Measurements from ENCODE around the gene RBM5. TPM values are rescaled to one million over a fixed set of nuclear protein-coding genes. Genes with fewer than 3 reads are reported as not detected.

Gene RBM5
- total and polyA plus RNA-seq, 2 experiments from 2014 or later = 44.9 to 111 TPM

- TF ChIP-seq REST (IDR thresholded peaks at IDR 0.05; ENCODE audit: unreplicated experiment) (no peak), ZNF331 (CRISPR knock-in tag; IDR thresholded peaks at IDR 0.05; ENCODE audit: low read depth) (no peak), ZNF462 (CRISPR knock-in tag; IDR thresholded peaks at IDR 0.05) (no peak), EZH2 (IDR thresholded peaks at IDR 0.05; ENCODE audit: low read depth, unreplicated experiment) (no peak), STAT1 (IDR thresholded peaks at IDR 0.05; ENCODE audit: unreplicated experiment) (no peak), JUNB (IDR thresholded peaks at IDR 0.05; ENCODE audit: unreplicated experiment) (no peak), EZH2phosphoT487 (IDR thresholded peaks at IDR 0.05; ENCODE audit: unreplicated experiment) (no peak), ETS1 (IDR thresholded peaks at IDR 0.05) (no peak), CREB1 (CRISPR knock-in tag; IDR thresholded peaks at IDR 0.05; ENCODE audit: low read depth) (no peak), ZNF114 (CRISPR knock-in tag; IDR thresholded peaks at IDR 0.05) (no peak), CTCF (conservative IDR thresholded peaks at IDR 0.05; ENCODE audit: low read depth in 2 of 2) (no peak), NANOG (IDR thresholded peaks at IDR 0.05; ENCODE audit: borderline replicate concordance) (no peak), POLR2AphosphoS5 (IDR thresholded peaks at IDR 0.05; ENCODE audit: low read depth) (no peak)
- Histone ChIP-seq H3K9me2 (ENCODE audit: insufficient read depth) (no peaks in the 10 kb centered on the region), H3K36me3 (ENCODE audit: insufficient read depth) (no peaks in the 10 kb centered on the region), H3F3A (replicated peaks; ENCODE audit: low read depth) (no peaks in the 10 kb centered on the region), H3K27ac (ENCODE audit: low read depth) (no peak overlapping the region), H3K27me3 (ENCODE audit: insufficient read depth) (no peaks in the 10 kb centered on the region), H2AFZ (no peak overlapping the region), H3K79me2 (replicated peaks; ENCODE audit: insufficient read depth) (no peaks in the 10 kb centered on the region), H3K4me2 (no peak overlapping the region), H3K4me3 (no peak overlapping the region), H4K20me1 (replicated peaks; ENCODE audit: insufficient read depth) (no peaks in the 10 kb centered on the region), H3K4me1 (ENCODE audit: insufficient read depth) (peaks cover 23% of the 10 kb centered on the region)
- Mint-ChIP-seq H3K27ac (no peak overlapping the region), H3K36me3 (ENCODE audit: low read depth) (no peaks in the 10 kb centered on the region), H3K27me3 (ENCODE audit: insufficient read depth, low read depth, poor library complexity) (peaks cover 30% of the 10 kb centered on the region), H3K9me3 (no peaks in the 10 kb centered on the region), H3K4me1 (peaks cover 45% of the 10 kb centered on the region), H3K4me3 (no peak overlapping the region)
- no peak for ATAC-seq
- no peak for DNase-seq (ENCODE audit: low spot score)
Measured at GRCh38 chr3:50135964-50136363, 47.2 kb downstream of the RBM5 start.
